ENCODE results near the gene GALP.
"Not testable (repeated sequence)": the region's sequence is repeated elsewhere in the genome, so short reads cannot be mapped to it uniquely, and the experiment has no call there.

Gene GALP

GRCh38 chr19:56148955-56149655 lies 26.7 kb upstream of the GALP start:
- DNase-seq = not testable (repeated sequence)

- DNase-seq = no peak
Measured at GRCh38 chr19:56149656-56150038, 26.2 kb upstream of the GALP start.

GRCh38 chr19:56150358-56150757 lies 25.4 kb upstream of the GALP start:
- no peak for DNase-seq

- DNase-seq = no peak
Measured at GRCh38 chr19:56152644-56153043, 23.2 kb upstream of the GALP start.

- DNase-seq = no peak
Measured at GRCh38 chr19:56153507-56153906, 22.3 kb upstream of the GALP start.

- DNase-seq = no peak
Measured at GRCh38 chr19:56155124-56155687, 20.6 kb upstream of the GALP start.

- no peak for DNase-seq
Measured at GRCh38 chr19:56156768-56157167, 19.0 kb upstream of the GALP start.

GRCh38 chr19:56158170-56158757 lies 17.5 kb upstream of the GALP start:
- no peak for DNase-seq

GRCh38 chr19:56159009-56159559 lies 16.7 kb upstream of the GALP start:
- no peak for DNase-seq

GRCh38 chr19:56159622-56160271 lies 16.1 kb upstream of the GALP start:
- DNase-seq = no peak

GRCh38 chr19:56161534-56161933 lies 14.3 kb upstream of the GALP start:
- DNase-seq = no peak

- DNase-seq = no peak
Measured at GRCh38 chr19:56162258-56162657, 13.6 kb upstream of the GALP start.

- no peak for DNase-seq
Measured at GRCh38 chr19:56163097-56163496, 12.7 kb upstream of the GALP start.

- DNase-seq = no peak
Measured at GRCh38 chr19:56167064-56167578, 8.7 kb upstream of the GALP start.

GRCh38 chr19:56170261-56170660 lies 5.5 kb upstream of the GALP start:
- no peak for DNase-seq

- DNase-seq = no peak
Measured at GRCh38 chr19:56174086-56174485, 1.7 kb upstream of the GALP start.

- no peak for DNase-seq
Measured at GRCh38 chr19:56174550-56174949, 1.3 kb upstream of the GALP start.

GRCh38 chr19:56176310-56176709 lies 502 bp downstream of the GALP start:
- not testable (repeated sequence) for DNase-seq

GRCh38 chr19:56176881-56177280 lies 1.1 kb downstream of the GALP start:
- DNase-seq = no peak

- DNase-seq = no peak
Measured at GRCh38 chr19:56177564-56178243, 1.9 kb downstream of the GALP start.

- no peak for DNase-seq
Measured at GRCh38 chr19:56189785-56190184, 14.0 kb downstream of the GALP start.

GRCh38 chr19:56191115-56191514 lies 15.3 kb downstream of the GALP start:
- no peak for DNase-seq

- DNase-seq = no peak
Measured at GRCh38 chr19:56191711-56192110, 15.9 kb downstream of the GALP start.
